ENCODE measurements around the gene HIVEP3.

GRCh38 chr1:41905093-41905675 is 13.5 kb downstream of the HIVEP3 start:
- TF ChIP-seq CTCF (IDR thresholded peaks at IDR 0.05) (no peak), POLR2A (IDR thresholded peaks at IDR 0.05) (no peak)
